ENCODE data around the gene WDR4. TPM values are rescaled to one million over a fixed set of nuclear protein-coding genes. Genes with fewer than 3 reads are reported as not detected.

The WDR4 gene
- total and polyA plus RNA-seq, 9 of the 15 experiments (the other 6 are each of a cell fraction or from before 2014, with no cell fraction given): 5.4 to 95.4 (median 32.1) TPM

GRCh38 chr21:42892931-42893755 is 13.8 kb upstream of the WDR4 start, which contains the start of gene NDUFV3 (continued):
- no peak for TF ChIP-seq HINFP (tag; conservative IDR thresholded peaks at IDR 0.05; ENCODE audit: low read depth)
- TF ChIP-seq CTCFL (IDR thresholded peaks at IDR 0.05; ENCODE audit: borderline replicate concordance, insufficient read depth, low read depth, low read length, poor library complexity, severe bottlenecking): peak; percentile 15
- no peak for TF ChIP-seq ZKSCAN3 (CRISPR knock-in tag; IDR thresholded peaks at IDR 0.05)
- TF ChIP-seq ARHGAP35 (IDR thresholded peaks at IDR 0.05; ENCODE audit: partially characterized antibody): no peak
- TF ChIP-seq MEF2D (tag; conservative IDR thresholded peaks at IDR 0.05; ENCODE audit: low read depth): no peak
- no peak for TF ChIP-seq ZNF3 (CRISPR knock-in tag; IDR thresholded peaks at IDR 0.05)
- TF ChIP-seq GATA2 (CRISPR knock-in tag; IDR thresholded peaks at IDR 0.05): no peak
- peak; percentile 77 for TF ChIP-seq ATF1 (CRISPR knock-in tag; IDR thresholded peaks at IDR 0.05)
- peak; percentile 98 for TF ChIP-seq ATF1 (tag; IDR thresholded peaks at IDR 0.05)
- peak; percentile 98 for TF ChIP-seq PHF8 (IDR thresholded peaks at IDR 0.05; ENCODE audit: borderline replicate concordance, low read length)
- no peak for TF ChIP-seq ZNF311 (CRISPR knock-in tag; IDR thresholded peaks at IDR 0.05)
- TF ChIP-seq ZBED1 (IDR thresholded peaks at IDR 0.05): no peak
- TF ChIP-seq PKNOX1 (IDR thresholded peaks at IDR 0.05): peak; percentile 88
- TF ChIP-seq CTCF (IDR thresholded peaks at IDR 0.05 in 2 of 3, conservative IDR thresholded peaks at IDR 0.05 in 1 of 3; ENCODE audit: insufficient read depth in 2 of 3, low read depth in 1 of 3, low read length in 3 of 3): no peak
- no peak for TF ChIP-seq ETV6 (IDR thresholded peaks at IDR 0.05; ENCODE audit: borderline replicate concordance in 1 of 2, low read depth in 2 of 2, low read length in 1 of 2)
- peak; percentile 84; the same call in 1 of the 2 replicates for TF ChIP-seq ETV6 (CRISPR knock-in tag; IDR thresholded peaks at IDR 0.05; ENCODE audit: borderline replicate concordance)
- no peak for TF ChIP-seq ARID2 (IDR thresholded peaks at IDR 0.05)
- TF ChIP-seq ARNT (IDR thresholded peaks at IDR 0.05): no peak
- TF ChIP-seq ZNF79 (CRISPR knock-in tag; IDR thresholded peaks at IDR 0.05; ENCODE audit: low read depth): no peak
- TF ChIP-seq ZNF184 (CRISPR knock-in tag; IDR thresholded peaks at IDR 0.05): no peak
- TF ChIP-seq BCL6 (CRISPR knock-in tag; IDR thresholded peaks at IDR 0.05): no peak
